HG02973 (cell line): ENCODE results near the gene TUFT1.
"Not testable (repeated sequence)": the region's sequence is repeated elsewhere in the genome, so short reads cannot be mapped to it uniquely, and the experiment has no call there.

Experiments
- ATAC-seq: cut with Tn5 transposase; IDR thresholded peaks from one replicate; pipeline ENCODE4 v1.9.1; 2021; ENCODE audit warnings: moderate library complexity; ENCODE audit not compliant: unreplicated experiment

The TUFT1 gene

GRCh38 chr1:151512326-151512725 is 27.8 kb upstream of the TUFT1 start:
- ATAC-seq = no peak

- ATAC-seq = no peak
These were observed 27.1 kb upstream of the TUFT1 start for GRCh38 chr1:151512801-151513625.

- no peak for ATAC-seq
These were observed 26.4 kb upstream of the TUFT1 start for GRCh38 chr1:151513626-151514121.

- no peak for ATAC-seq
These were observed 25.7 kb upstream of the TUFT1 start for GRCh38 chr1:151514366-151514765.

DNA sequence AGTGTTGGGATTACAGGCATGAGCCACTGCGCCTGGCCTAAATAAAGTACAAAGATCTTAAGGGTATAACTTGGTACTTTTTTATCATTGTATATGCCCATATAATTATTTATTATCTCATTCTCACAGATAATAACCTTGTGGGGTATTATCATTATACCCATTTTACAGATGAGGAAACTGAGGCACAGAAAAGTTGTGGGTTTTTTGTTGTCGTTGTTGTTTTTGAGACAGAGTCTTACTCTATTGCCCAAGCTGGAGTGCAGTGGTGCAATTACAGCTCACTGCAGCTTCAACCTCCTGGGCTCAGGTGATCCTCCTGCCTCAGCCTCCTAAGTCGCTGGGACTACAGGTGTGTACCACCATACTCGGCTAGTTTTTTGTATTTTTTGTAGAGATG is 24.8 kb upstream of the TUFT1 start:
- ATAC-seq = no peak

- ATAC-seq = no peak
These were observed 24.0 kb upstream of the TUFT1 start for GRCh38 chr1:151516031-151516511.

- no peak for ATAC-seq
These were observed 21.7 kb upstream of the TUFT1 start for GRCh38 chr1:151518431-151518830.

DNA sequence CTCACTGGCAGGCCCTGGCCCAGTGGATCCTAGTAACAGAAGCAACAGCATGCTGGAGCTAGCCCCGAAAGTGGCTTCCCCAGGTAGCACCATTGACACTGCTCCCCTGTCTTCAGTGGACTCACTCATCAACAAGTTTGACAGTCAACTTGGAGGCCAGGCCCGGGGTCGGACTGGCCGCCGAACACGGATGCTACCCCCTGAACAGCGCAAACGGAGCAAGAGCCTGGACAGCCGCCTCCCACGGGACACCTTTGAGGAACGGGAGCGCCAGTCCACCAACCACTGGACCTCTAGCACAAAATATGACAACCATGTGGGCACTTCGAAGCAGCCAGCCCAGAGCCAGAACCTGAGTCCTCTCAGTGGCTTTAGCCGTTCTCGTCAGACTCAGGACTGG is 21.2 kb upstream of the TUFT1 start:
- ATAC-seq = no peak

DNA sequence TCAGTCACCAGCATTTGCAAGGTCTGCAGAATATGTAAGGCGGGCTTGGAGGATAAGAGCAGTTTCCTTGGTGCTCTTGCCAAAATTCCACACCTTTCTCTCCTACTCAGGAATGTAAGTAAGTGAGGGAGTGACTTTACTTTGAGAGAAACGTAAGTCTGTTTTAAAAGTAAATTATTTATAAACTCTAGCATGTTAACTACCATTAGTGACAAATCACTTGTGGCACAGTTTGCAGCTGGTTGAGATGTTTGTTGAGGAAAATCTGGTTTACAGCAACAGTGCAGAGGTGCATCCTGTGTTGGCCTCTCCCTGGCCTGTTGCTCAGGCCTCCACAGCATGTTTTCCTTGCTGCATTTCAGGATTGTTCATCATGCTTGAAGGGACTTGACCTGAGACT is 20.4 kb upstream of the TUFT1 start:
- no peak for ATAC-seq

GRCh38 chr1:151520359-151520758 is 19.8 kb upstream of the TUFT1 start:
- no peak for ATAC-seq

DNA sequence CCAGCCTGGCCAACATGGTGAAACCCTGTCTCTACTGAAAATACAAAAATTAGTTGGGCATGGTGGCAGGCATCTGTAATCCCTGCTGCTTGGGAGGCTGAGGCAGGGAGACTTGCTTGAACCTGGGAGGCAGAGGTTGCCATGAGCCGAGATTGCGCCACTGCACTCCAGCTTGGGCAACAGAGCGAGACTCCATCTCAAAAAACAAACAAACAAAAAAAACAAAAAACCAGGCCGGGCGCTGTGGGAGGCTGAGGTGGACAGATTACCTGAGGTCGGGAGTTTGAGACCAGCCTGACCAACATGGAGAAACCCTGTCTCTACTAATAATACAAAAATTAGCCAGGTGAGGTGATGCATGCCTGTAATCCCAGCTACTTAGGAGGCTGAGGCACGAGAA is 17.7 kb upstream of the TUFT1 start:
- not testable (repeated sequence) for ATAC-seq

- ATAC-seq = no peak
These were observed 16.8 kb upstream of the TUFT1 start for GRCh38 chr1:151523326-151523725.

GRCh38 chr1:151524736-151525135 is 15.4 kb upstream of the TUFT1 start:
- ATAC-seq = no peak

DNA sequence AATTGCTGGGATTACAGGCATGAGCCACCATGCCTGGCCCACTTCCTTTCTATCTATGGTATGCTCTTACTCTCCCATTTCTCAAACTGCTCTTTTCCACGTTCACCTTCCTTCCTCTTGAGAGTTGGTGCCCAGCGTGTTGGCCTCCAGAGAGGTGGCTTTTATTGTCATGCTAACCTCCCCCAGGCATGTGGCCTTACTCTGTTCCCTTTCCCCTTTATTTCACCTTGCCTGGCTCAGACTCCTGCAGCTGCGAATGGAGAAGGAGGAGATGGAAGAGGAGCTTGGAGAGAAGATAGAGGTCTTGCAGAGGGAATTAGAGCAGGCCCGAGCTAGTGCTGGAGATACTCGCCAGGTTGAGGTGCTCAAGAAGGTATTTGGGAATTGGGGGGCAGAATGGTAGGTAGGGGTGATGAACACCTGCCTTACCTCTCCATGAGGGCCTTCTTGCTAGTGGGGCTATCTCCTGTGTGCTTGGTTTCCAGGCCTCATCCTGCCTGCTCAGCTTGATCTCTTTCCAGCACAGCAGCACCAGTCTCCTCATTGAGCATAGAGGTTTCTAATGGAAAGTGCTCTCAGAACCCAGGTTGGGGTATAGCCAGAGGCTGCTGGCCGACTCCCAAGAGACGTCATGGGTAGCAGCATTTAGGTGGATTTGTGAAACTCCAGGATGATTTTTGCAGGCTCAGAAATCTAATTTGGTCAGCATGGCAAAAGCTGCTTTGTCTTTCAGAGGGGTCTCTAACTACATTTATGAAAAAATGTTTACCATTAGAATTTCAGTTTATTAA is 13.2 kb upstream of the TUFT1 start:
- no peak for ATAC-seq

DNA sequence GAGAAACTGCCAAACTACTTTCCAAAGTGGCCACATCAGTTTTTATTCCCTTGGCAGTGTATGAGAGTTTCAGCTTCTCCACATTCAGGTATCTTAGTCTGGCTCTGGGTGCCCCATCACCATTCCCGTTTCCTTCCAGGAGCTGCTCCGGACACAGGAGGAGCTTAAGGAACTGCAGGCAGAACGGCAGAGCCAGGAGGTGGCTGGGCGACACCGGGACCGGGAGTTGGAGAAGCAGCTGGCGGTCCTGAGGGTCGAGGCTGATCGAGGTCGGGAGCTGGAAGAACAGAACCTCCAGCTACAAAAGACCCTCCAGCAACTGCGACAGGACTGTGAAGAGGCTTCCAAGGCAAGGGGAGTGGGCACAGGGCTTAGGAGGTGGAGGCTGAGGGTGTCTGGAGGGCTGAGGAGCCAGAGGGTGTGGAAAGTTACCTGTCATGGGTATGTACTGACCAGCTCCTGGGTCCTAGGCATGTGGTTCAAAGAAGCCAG is 10.9 kb upstream of the TUFT1 start:
- no peak for ATAC-seq

DNA sequence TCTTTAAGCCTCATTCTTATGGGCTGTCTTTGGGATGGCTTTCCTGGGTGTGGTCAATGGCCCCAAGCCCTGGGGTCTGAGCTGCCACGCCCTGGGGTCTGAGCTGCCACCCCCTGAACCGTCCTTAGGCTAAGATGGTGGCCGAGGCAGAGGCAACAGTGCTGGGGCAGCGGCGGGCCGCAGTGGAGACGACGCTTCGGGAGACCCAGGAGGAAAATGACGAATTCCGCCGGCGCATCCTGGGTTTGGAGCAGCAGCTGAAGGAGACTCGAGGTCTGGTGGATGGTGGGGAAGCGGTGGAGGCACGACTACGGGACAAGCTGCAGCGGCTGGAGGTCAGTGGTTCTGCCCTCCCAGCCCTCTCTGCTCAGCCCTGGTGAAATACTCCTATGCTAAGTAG is 10.3 kb upstream of the TUFT1 start:
- ATAC-seq = no peak

- ATAC-seq = no peak
These were observed 9.6 kb upstream of the TUFT1 start for GRCh38 chr1:151530461-151530860.

GRCh38 chr1:151533870-151534269 is 6.2 kb upstream of the TUFT1 start:
- no peak for ATAC-seq

DNA sequence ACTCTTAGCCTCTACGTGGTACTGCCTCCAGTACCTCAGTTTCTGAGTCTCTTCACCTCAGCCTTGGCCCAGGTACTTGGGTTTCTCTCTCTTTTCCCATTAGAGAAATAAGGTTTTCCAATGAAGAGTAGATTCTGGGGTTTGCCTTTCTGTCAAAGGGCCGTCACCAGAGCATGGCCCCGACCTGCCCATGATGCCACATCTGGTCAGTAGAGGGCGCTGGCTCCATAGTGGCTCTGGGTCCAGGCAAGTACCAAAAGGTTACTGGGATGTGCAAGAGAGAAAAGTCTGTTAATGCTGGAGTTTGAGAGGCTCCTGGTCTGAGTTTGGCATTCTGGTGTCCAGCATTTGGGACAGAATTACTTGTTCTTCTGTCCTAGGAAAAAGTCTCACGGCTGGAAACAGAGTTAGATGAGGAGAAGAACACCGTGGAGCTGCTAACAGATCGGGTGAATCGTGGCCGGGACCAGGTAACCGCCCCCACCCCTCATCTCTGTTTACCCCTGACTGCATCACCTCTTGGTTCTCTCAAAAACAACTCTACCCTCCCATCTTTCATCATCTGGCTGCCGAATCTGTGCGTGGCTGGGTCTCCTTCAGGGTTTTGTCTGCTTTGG is 5.3 kb upstream of the TUFT1 start:
- no peak for ATAC-seq

DNA sequence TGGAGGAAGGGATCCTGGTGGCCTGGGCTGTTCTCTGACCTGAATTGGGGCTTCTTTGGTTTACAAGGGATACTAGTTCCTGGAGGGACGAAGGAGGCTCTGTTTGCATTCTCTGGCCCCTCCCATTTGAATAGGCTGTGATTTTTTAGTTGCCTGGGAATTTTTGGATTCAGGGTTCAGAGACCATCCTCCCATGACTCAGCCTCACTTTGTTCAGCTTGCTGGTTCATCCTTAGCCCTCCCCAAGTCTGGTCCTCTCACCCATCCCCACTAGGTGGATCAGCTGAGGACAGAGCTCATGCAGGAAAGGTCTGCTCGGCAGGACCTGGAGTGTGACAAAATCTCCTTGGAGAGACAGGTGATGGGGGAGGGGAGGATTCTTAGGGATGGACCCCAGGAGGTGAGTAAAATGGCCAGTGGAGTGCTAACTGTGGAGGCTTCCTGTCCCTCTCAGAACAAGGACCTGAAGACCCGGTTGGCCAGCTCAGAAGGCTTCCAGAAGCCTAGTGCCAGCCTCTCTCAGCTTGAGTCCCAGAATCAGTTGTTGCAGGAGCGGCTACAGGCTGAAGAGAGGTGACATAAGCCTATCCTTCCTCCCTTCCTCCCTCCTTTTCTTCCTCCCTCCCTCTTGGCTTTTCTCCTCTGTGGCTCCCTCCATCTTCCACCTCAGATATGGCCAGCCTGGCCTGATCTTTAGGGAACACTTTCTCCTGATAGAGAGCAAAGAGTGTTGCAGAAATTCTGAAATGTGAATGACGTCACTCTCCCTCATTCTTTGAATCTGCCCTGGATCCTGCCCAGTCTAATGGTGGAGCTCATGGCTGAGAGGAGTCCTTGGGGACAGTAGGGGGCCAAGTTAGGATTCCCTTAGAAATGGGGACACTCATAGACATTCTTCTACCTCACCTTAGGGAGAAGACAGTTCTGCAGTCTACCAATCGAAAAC is 4.5 kb upstream of the TUFT1 start:
- ATAC-seq = no peak
